Measurements from ENCODE around the gene AEBP1. TPM values are rescaled to one million over a fixed set of nuclear protein-coding genes. Genes with fewer than 3 reads are reported as not detected.
A peak's percentile ranks its signal among the peaks of the same experiment; 100 is the strongest.

The AEBP1 gene
- total RNA-seq, 4 donors from 2014 or later, result 33.9 to 151 (median 89.0) TPM

DNA sequence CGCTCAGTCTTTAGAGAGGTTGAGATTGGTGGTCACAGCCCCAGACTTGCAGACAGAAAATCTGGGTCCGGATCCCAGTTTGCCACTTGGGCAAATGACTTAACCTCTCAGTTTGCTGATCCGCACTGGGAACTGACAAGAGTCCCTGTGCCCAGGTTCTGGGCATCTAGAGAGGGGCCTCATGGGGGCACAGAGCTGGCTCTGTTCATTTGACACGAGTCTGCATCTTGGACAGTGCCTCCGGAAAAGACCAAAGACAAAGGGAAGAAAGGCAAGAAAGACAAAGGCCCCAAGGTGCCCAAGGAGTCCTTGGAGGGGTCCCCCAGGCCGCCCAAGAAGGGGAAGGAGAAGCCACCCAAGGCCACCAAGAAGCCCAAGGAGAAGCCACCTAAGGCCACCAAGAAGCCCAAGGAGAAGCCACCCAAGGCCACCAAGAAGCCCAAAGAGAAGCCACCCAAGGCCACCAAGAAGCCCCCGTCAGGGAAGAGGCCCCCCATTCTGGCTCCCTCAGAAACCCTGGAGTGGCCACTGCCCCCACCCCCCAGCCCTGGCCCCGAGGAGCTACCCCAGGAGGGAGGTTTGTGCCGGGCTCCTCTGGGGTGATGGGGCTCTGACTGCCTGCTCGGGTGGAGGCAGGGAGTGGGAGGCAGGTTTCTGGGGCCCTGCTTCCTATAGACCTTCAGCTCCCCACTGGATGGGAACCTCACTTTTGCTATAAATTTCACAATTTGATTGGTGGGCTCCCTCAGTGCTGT, 2.3 kb downstream of the AEBP1 start:
- no peaks in the 10 kb centered on the region for H3K9me3 ChIP-seq
- WGBS, 2 donors (ENCODE audit: low coverage in 1 of 2), result 87% methylated on average over 10 of the region's 10 CpGs; no CpG with 5 or more reads in 1 of the 2 donors
- intact Hi-C loops (cut with DNase I; ENCODE audit: low total_unique reads) (no loop called here), in situ Hi-C loops (cut with MboI; ENCODE audit: low pct_ligation_motif_present in 1 of 4, low pct_unique_long_range_greater_than_20kb in 1 of 4, low sequenced_read_pairs in 3 of 4) (no loop called here)
- no peak for DNase-seq
- H3K27ac ChIP-seq, result peak overlapping the region; percentile 77 to 92 (median 86)
- TF ChIP-seq EP300 (IDR thresholded peaks at IDR 0.05; ENCODE audit: low read depth) (no peak), POLR2AphosphoS5 (IDR thresholded peaks at IDR 0.05) (no peak), POLR2A (IDR thresholded peaks at IDR 0.05) (no peak)
- TF ChIP-seq, protein P1, sequence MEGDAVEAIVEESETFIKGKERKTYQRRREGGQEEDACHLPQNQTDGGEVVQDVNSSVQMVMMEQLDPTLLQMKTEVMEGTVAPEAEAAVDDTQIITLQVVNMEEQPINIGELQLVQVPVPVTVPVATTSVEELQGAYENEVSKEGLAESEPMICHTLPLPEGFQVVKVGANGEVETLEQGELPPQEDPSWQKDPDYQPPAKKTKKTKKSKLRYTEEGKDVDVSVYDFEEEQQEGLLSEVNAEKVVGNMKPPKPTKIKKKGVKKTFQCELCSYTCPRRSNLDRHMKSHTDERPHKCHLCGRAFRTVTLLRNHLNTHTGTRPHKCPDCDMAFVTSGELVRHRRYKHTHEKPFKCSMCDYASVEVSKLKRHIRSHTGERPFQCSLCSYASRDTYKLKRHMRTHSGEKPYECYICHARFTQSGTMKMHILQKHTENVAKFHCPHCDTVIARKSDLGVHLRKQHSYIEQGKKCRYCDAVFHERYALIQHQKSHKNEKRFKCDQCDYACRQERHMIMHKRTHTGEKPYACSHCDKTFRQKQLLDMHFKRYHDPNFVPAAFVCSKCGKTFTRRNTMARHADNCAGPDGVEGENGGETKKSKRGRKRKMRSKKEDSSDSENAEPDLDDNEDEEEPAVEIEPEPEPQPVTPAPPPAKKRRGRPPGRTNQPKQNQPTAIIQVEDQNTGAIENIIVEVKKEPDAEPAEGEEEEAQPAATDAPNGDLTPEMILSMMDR (IDR thresholded peaks at IDR 0.05), result no peak
- no peaks in the 10 kb centered on the region for H3K36me3 ChIP-seq
- H3K27me3 ChIP-seq, result peaks cover 26% of the 10 kb centered on the region
- H3K4me3 ChIP-seq, result peak overlapping the region in 1 of 4 donors; percentile 59
- peaks cover 0 to 12% (median 2%) of the 10 kb centered on the region in 4 donors for H3K4me1 ChIP-seq

DNA sequence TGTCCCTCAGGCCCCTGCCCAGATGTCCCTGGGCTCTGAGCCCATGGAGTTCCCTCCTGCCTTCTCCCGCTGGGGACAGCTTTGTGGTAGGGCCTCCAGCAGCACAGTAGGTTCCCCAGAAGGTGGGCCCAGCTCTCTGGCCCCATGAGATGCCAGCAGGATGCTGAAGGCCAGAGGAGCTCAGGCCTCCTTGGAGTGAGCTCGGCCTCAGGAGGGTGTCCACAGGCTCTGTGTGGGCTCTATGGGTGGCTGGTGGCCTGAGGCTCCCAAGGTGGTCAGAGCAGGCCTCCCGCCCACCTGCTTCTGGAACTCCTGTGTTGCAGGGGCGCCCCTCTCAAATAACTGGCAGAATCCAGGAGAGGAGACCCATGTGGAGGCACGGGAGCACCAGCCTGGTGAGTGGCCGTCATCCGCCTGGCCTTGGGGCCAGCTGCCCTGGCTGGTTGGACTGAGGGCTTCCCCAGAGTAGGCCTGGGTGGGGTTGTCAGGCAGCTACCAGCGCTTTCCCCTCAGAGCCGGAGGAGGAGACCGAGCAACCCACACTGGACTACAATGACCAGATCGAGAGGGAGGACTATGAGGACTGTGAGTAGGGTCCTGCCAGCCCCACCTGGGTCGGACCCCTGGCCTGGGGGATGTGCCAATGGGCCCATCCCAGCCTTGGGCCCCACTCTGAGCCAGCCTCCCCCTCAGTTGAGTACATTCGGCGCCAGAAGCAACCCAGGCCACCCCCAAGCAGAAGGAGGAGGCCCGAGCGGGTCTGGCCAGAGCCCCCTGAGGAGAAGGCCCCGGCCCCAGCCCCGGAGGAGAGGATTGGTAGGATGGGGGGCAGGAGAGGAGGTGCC, 3.2 kb downstream of the AEBP1 start:
- in situ Hi-C loops (cut with MboI; ENCODE audit: low pct_ligation_motif_present in 1 of 4, low pct_unique_long_range_greater_than_20kb in 1 of 4, low sequenced_read_pairs in 3 of 4), result no loop called here
- Histone ChIP-seq H3K27me3 (peaks cover 26% of the 10 kb centered on the region), H3K36me3 (no peaks in the 10 kb centered on the region)

DNA sequence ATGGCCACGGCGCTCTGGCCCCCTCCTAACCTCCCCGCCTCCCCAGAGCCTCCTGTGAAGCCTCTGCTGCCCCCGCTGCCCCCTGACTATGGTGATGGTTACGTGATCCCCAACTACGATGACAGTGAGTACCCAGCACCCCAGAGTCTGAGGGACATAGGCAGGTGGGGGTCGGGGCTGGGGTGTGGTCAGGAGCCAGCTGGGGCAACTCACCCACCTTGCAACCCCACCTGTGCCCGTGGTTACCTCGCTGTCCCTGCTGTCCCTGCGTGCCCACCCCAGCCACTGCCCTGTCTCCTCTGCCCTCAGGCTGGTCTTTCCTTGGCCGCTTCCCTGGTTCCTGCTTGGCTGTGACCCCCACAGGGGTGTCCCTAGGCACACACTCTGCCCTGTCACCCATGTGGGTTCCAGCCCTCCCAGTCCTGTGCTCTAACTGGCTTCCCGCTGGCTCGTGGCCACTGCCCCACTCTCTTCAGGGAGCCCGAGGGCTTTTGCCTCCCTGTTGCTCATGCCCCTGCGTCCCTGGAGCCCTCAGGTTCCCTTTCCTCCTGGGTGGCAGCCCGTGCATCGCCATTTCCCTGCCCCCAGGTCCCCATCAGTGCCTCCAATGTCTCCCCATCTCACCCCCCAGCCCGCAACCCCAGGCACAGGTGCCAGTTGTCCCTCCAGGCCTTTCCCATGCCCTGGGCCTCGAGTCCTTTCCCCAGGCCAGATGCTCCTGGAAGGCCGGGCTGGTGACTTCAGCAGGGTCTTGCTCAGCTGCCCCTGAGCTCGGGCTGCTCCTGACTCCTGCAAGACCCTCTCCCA, 4.0 kb downstream of the AEBP1 start:
- H3K27ac ChIP-seq, result peak overlapping the region in 1 of 4 donors; percentile 92
- peaks cover 0 to 12% (median 2%) of the 10 kb centered on the region in 4 donors for H3K4me1 ChIP-seq
- in situ Hi-C loops (cut with MboI; ENCODE audit: low pct_ligation_motif_present in 1 of 4, low pct_unique_long_range_greater_than_20kb in 1 of 4, low sequenced_read_pairs in 3 of 4), result no loop called here
- no peaks in the 10 kb centered on the region for H3K36me3 ChIP-seq
- intact Hi-C loops (cut with DNase I; ENCODE audit: low total_unique reads), result no loop called here
- H3K9me3 ChIP-seq, result no peaks in the 10 kb centered on the region
- H3K4me3 ChIP-seq, result no peak overlapping the region
- TF ChIP-seq EP300 (IDR thresholded peaks at IDR 0.05; ENCODE audit: low read depth) (no peak), POLR2A (IDR thresholded peaks at IDR 0.05) (no peak), POLR2AphosphoS5 (IDR thresholded peaks at IDR 0.05) (no peak)
- WGBS, 2 donors (ENCODE audit: low coverage in 1 of 2), result 70 to 85% methylated on average over 2 to 21 of the region's 21 CpGs
- peaks cover 25% of the 10 kb centered on the region for H3K27me3 ChIP-seq
- no peak for DNase-seq

More for the DNA sequence above, 3.2 kb downstream of the AEBP1 start:
- 87% methylated on average over 12 of the region's 18 CpGs; no CpG with 5 or more reads in 1 of the 2 donors for WGBS, 2 donors (ENCODE audit: low coverage in 1 of 2)
- H3K9me3 ChIP-seq, result no peaks in the 10 kb centered on the region
- H3K4me3 ChIP-seq, result no peak overlapping the region
- H3K27ac ChIP-seq, result peak overlapping the region in 2 of 4 donors; percentile 17 to 92
- no peak for DNase-seq
- intact Hi-C loops (cut with DNase I; ENCODE audit: low total_unique reads), result no loop called here
- peaks cover 0 to 12% (median 2%) of the 10 kb centered on the region in 4 donors for H3K4me1 ChIP-seq
- TF ChIP-seq POLR2AphosphoS5 (IDR thresholded peaks at IDR 0.05), result no peak
- TF ChIP-seq, protein P1 (IDR thresholded peaks at IDR 0.05), result no peak
- TF ChIP-seq POLR2A (IDR thresholded peaks at IDR 0.05), result no peak
- no peak for TF ChIP-seq EP300 (IDR thresholded peaks at IDR 0.05; ENCODE audit: low read depth)

- TF ChIP-seq, protein P1 (IDR thresholded peaks at IDR 0.05), result no peak
- TF ChIP-seq EP300 (IDR thresholded peaks at IDR 0.05; ENCODE audit: low read depth), result no peak
- no peak for TF ChIP-seq POLR2A (IDR thresholded peaks at IDR 0.05)
- TF ChIP-seq POLR2AphosphoS5 (IDR thresholded peaks at IDR 0.05), result no peak
- WGBS, 2 donors (ENCODE audit: low coverage in 1 of 2), result 85 to 93% methylated on average over 3 to 20 of the region's 21 CpGs
- peaks cover 0 to 12% (median 2%) of the 10 kb centered on the region in 4 donors for H3K4me1 ChIP-seq
- in situ Hi-C loops (cut with MboI; ENCODE audit: low pct_ligation_motif_present in 1 of 4, low pct_unique_long_range_greater_than_20kb in 1 of 4, low sequenced_read_pairs in 3 of 4), result no loop called here
- DNase-seq, result no peak
- H3K27me3 ChIP-seq, result peaks cover 16% of the 10 kb centered on the region
- no peaks in the 10 kb centered on the region for H3K9me3 ChIP-seq
- H3K36me3 ChIP-seq, result no peaks in the 10 kb centered on the region
- H3K4me3 ChIP-seq, result no peak overlapping the region
- no peak overlapping the region for H3K27ac ChIP-seq
- intact Hi-C loops (cut with DNase I; ENCODE audit: low total_unique reads), result no loop called here
Observed at GRCh38 chr7:44108768-44109750, 4.9 kb downstream of the AEBP1 start.
